Measurements from ENCODE around the gene HAUS8. TPM values are rescaled to one million over a fixed set of nuclear protein-coding genes. Genes with fewer than 3 reads are reported as not detected.

HAUS8 gene
- total and polyA plus RNA-seq, 2 experiments from 2014 or later, result 2.8 to 5.5 TPM

DNA sequence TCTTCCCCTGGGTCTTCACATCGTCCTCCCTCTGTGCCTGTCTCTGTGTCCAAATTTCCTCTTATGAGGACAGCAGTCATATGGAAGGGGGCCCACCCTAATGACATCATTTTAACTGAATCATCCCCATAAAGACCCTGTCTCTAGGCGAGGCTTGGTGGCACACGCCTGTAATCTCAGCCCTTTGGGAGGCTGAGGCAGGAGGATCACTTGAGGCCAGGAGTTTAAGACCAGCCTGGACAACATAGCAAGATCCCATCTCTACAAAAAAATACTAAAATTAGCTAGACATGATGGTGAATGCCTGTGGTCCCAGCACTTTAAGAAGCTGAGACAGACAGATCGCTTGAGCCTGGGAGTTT lies 5.2 kb upstream of the HAUS8 start:
- Histone ChIP-seq H3K27ac (peak overlapping the region; percentile 60), H3K9me2 (replicated peaks; ENCODE audit: insufficient read depth) (no peaks in the 10 kb centered on the region), H3K4me3 (no peak overlapping the region), H3K79me2 (peaks cover 87% of the 10 kb centered on the region), H4K20me1 (ENCODE audit: insufficient read depth, poor library complexity, severe bottlenecking) (peaks cover 4% of the 10 kb centered on the region), H3K4me2 (peak overlapping the region; percentile 39), H3K36me3 (replicated peaks; ENCODE audit: insufficient read depth, low read depth) (no peaks in the 10 kb centered on the region), H3K9me3 (ENCODE audit: low read depth) (no peaks in the 10 kb centered on the region), H2AFZ (no peak overlapping the region), H3K4me1 (ENCODE audit: insufficient read depth) (peaks cover 9% of the 10 kb centered on the region), H3K27me3 (no peaks in the 10 kb centered on the region)
- TF ChIP-seq, protein P1, sequence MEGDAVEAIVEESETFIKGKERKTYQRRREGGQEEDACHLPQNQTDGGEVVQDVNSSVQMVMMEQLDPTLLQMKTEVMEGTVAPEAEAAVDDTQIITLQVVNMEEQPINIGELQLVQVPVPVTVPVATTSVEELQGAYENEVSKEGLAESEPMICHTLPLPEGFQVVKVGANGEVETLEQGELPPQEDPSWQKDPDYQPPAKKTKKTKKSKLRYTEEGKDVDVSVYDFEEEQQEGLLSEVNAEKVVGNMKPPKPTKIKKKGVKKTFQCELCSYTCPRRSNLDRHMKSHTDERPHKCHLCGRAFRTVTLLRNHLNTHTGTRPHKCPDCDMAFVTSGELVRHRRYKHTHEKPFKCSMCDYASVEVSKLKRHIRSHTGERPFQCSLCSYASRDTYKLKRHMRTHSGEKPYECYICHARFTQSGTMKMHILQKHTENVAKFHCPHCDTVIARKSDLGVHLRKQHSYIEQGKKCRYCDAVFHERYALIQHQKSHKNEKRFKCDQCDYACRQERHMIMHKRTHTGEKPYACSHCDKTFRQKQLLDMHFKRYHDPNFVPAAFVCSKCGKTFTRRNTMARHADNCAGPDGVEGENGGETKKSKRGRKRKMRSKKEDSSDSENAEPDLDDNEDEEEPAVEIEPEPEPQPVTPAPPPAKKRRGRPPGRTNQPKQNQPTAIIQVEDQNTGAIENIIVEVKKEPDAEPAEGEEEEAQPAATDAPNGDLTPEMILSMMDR (IDR thresholded peaks at IDR 0.05; ENCODE audit: poor library complexity), result no peak
- TF ChIP-seq EZH2phosphoT487 (IDR thresholded peaks at IDR 0.05; ENCODE audit: low read depth, severe bottlenecking, unreplicated experiment), result no peak
- TF ChIP-seq EZH2 (IDR thresholded peaks at IDR 0.05; ENCODE audit: borderline replicate concordance), result no peak
- no peak for DNase-seq (ENCODE audit: low spot score)
- 90% methylated on average over 4 of the region's 4 CpGs for WGBS (ENCODE audit: low lambda C conversion rate, missing lambda C conversion rate)

DNA sequence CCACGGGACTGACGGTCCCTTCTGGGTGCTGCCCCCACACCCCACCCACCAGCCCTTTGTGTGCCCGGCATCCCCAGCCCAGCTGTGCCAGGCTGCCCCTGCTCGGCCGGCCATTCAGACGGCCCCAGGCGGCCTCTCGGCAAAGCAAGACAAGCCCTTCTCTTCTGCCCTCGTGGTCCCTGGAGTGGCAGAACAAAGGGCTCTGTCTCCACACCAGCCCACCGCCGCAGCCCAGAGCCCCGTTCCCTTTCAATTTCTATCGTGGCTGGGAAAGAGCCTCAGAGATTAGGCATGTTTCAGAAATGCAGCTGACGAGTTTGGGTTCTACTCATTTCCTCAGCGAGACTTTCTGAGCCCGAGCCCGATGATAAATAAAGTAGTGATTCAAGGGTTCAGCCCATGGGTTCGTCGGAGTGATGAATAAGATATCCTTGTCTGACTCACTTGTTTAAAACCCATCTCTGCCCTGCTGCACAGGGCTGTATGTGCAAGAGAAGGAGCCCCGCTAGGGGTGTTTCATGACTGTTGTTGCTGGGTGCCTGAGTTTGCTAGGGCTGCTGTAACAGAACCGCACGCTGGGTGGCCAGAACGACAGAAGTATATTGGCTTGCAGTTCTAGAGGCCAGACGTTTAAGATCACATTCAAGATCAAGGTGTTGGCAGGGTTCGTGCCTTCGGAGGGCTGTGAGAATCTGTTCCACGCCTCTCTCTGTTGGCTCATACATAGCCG lies 4.6 kb upstream of the HAUS8 start:
- peaks cover 82% of the 10 kb centered on the region for H3K79me2 ChIP-seq
- DNase-seq (ENCODE audit: low spot score), result peak; percentile 80
- H2AFZ ChIP-seq, result no peak overlapping the region

DNA sequence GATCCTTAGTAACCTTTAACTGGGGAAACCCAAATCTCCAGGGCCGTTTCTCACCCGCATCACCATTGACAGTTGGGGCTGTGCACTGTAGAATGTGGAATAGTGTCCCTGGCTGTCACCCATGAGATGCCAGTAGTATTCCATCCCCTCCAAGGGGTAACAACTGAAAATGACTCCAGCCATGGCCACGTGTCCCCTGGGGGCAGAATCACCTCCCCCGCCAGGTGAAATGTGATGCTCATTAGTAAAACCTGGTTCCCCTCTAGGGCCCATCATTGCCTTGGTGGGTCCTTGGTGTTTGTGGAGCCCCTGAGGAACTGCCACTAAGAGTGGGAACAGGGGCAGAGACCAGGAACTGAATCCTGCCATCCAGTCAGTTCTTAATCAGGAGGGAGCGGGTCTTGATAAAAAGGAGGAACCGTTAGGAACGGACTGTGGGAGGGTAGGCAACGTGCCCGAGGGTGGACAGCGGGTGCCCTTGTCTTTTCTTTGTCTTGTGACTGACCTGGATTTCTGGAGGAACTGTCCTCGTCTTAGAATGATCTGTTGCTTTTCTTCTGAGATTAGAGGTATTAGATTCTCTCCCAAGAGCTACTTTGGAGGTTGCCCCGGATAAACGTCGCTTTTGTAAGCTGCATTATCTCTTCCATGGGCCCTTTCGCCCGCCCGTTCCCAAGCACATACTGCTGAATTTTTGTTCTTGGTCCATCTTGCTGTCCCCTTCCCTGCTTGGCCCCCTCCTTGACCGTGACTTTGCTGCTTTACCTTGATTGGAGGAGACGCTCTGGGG lies 3.9 kb upstream of the HAUS8 start:
- peak overlapping the region; percentile 68 for H3K4me2 ChIP-seq

More for the DNA sequence above, 4.6 kb upstream of the HAUS8 start:
- Histone ChIP-seq H3K9me2 (replicated peaks; ENCODE audit: insufficient read depth) (no peaks in the 10 kb centered on the region), H3K4me2 (peak overlapping the region; percentile 68), H3K36me3 (replicated peaks; ENCODE audit: insufficient read depth, low read depth) (no peaks in the 10 kb centered on the region), H3K27me3 (no peaks in the 10 kb centered on the region), H3K9me3 (ENCODE audit: low read depth) (no peaks in the 10 kb centered on the region), H3K4me3 (no peak overlapping the region), H4K20me1 (ENCODE audit: insufficient read depth, poor library complexity, severe bottlenecking) (peaks cover 4% of the 10 kb centered on the region), H3K4me1 (ENCODE audit: insufficient read depth) (peaks cover 9% of the 10 kb centered on the region), H3K27ac (peak overlapping the region; percentile 92)
- WGBS (ENCODE audit: low lambda C conversion rate, missing lambda C conversion rate), result 59% methylated on average over 28 of the region's 28 CpGs
- TF ChIP-seq, protein P1 (IDR thresholded peaks at IDR 0.05; ENCODE audit: poor library complexity), result peak; percentile 30
- TF ChIP-seq EZH2 (IDR thresholded peaks at IDR 0.05; ENCODE audit: borderline replicate concordance), result no peak

More for the DNA sequence above, 3.9 kb upstream of the HAUS8 start:
- WGBS (ENCODE audit: low lambda C conversion rate, missing lambda C conversion rate), result 81% methylated on average over 19 of the region's 19 CpGs
- no peak for TF ChIP-seq EZH2 (IDR thresholded peaks at IDR 0.05; ENCODE audit: borderline replicate concordance)
- TF ChIP-seq, protein P1 (IDR thresholded peaks at IDR 0.05; ENCODE audit: poor library complexity), result no peak
- TF ChIP-seq EZH2phosphoT487 (IDR thresholded peaks at IDR 0.05; ENCODE audit: low read depth, severe bottlenecking, unreplicated experiment), result no peak
- H3K9me3 ChIP-seq (ENCODE audit: low read depth), result no peaks in the 10 kb centered on the region
- peaks cover 4% of the 10 kb centered on the region for H4K20me1 ChIP-seq (ENCODE audit: insufficient read depth, poor library complexity, severe bottlenecking)
- no peak overlapping the region for H3K4me3 ChIP-seq
- H3K4me1 ChIP-seq (ENCODE audit: insufficient read depth), result peaks cover 15% of the 10 kb centered on the region
- no peaks in the 10 kb centered on the region for H3K36me3 ChIP-seq (replicated peaks; ENCODE audit: insufficient read depth, low read depth)
- no peaks in the 10 kb centered on the region for H3K27me3 ChIP-seq
- peaks cover 81% of the 10 kb centered on the region for H3K79me2 ChIP-seq
- H2AFZ ChIP-seq, result no peak overlapping the region
- no peak for DNase-seq (ENCODE audit: low spot score)
- no peaks in the 10 kb centered on the region for H3K9me2 ChIP-seq (replicated peaks; ENCODE audit: insufficient read depth)
- peak overlapping the region; percentile 92 for H3K27ac ChIP-seq

Data from hepatocyte (in vitro differentiated cells).